H9 (cell line): Measurements from ENCODE around the gene DIMT1. TPM values are rescaled to one million over a fixed set of nuclear protein-coding genes. Genes with fewer than 3 reads are reported as not detected.

Experiments used
- DNase-seq: peaks from one replicate; pipeline ENCODE4 v3.0.0-alpha.2; 2017
- H2AFZ ChIP-seq: one replicate; pipeline ENCODE4 v1.6.1; 2013; ENCODE audit warnings: mild to moderate bottlenecking, low read length, control low read depth, moderate library complexity
- H2AK5ac ChIP-seq: 2 replicates; pipeline ENCODE4 v1.6.1; 2013; ENCODE audit warnings: low read length, control low read depth, mixed read lengths; ENCODE audit not compliant: insufficient read length
- H2BK120ac ChIP-seq: one replicate; pipeline ENCODE4 v1.6.1; 2013; ENCODE audit warnings: low read depth, mild to moderate bottlenecking, low read length, control low read depth, inconsistent platforms; ENCODE audit not compliant: poor library complexity, severe bottlenecking
- H2BK12ac ChIP-seq: 2 replicates; pipeline ENCODE4 v1.6.1; 2013; ENCODE audit warnings: low read length, control low read depth, mixed read lengths, low read depth; ENCODE audit not compliant: insufficient read length
- H2BK15ac ChIP-seq: 2 replicates; pipeline ENCODE4 v1.6.1; 2013; ENCODE audit warnings: low read depth, low read length, control low read depth
- H2BK20ac ChIP-seq: one replicate; pipeline ENCODE4 v1.6.1; 2013; ENCODE audit warnings: low read depth, mild to moderate bottlenecking, low read length, control low read depth, inconsistent platforms; ENCODE audit not compliant: poor library complexity, severe bottlenecking
- H2BK5ac ChIP-seq: 2 replicates; pipeline ENCODE4 v1.6.1; 2013; ENCODE audit warnings: low read length, control low read depth, mixed read lengths; ENCODE audit not compliant: insufficient read length
- H3K14ac ChIP-seq: 2 replicates; pipeline ENCODE4 v1.6.1; 2013; ENCODE audit warnings: low read length, control low read depth; ENCODE audit not compliant: insufficient read depth
- H3K18ac ChIP-seq: 2 replicates; pipeline ENCODE4 v1.6.1; 2013; ENCODE audit warnings: low read depth, mild to moderate bottlenecking, mixed read lengths, low read length, control low read depth; ENCODE audit not compliant: insufficient read length
- H3K23ac ChIP-seq: 2 replicates; pipeline ENCODE4 v1.6.1; 2013; ENCODE audit warnings: low read length, control low read depth, mixed read lengths, low read depth; ENCODE audit not compliant: insufficient read length
- H3K23me2 ChIP-seq: 2 replicates; pipeline ENCODE4 v1.6.1; 2013; ENCODE audit warnings: low read depth, mild to moderate bottlenecking, mixed read lengths, low read length, control low read depth; ENCODE audit not compliant: insufficient read length, poor library complexity, severe bottlenecking
- H3K27ac ChIP-seq: 2 replicates; pipeline ENCODE4 v1.5.1; 2013; ENCODE audit warnings: low read length, control low read depth, mixed read lengths, low read depth; ENCODE audit not compliant: insufficient read length
- H3K27me3 ChIP-seq: 2 replicates; pipeline ENCODE4 v1.6.1; 2013; ENCODE audit warnings: low read length, control low read depth, inconsistent platforms; ENCODE audit not compliant: insufficient read depth
- H3K4ac ChIP-seq: 2 replicates; pipeline ENCODE4 v1.6.1; 2013; ENCODE audit warnings: low read depth, mild to moderate bottlenecking, control low read depth, inconsistent platforms, low read length, moderate library complexity
- H3K4me1 ChIP-seq: 2 replicates; pipeline ENCODE4 v1.6.1; 2013; ENCODE audit warnings: low read length, control low read depth, inconsistent platforms; ENCODE audit not compliant: insufficient read depth
- H3K4me2 ChIP-seq: 2 replicates; pipeline ENCODE4 v1.6.1; 2013; ENCODE audit warnings: low read length, control low read depth, mixed read lengths; ENCODE audit not compliant: insufficient read length, insufficient read depth
- H3K56ac ChIP-seq: 2 replicates; pipeline ENCODE4 v1.6.1; 2013; ENCODE audit warnings: low read depth, mild to moderate bottlenecking, mixed read lengths, low read length, control low read depth; ENCODE audit not compliant: insufficient read length
- H3K79me1 ChIP-seq: 2 replicates; pipeline ENCODE4 v1.6.1; 2013; ENCODE audit warnings: low read depth, mild to moderate bottlenecking, moderate library complexity, low read length, control low read depth, inconsistent platforms; ENCODE audit not compliant: insufficient read depth, poor library complexity, severe bottlenecking
- H3K79me2 ChIP-seq: 2 replicates; pipeline ENCODE4 v1.6.1; 2013; ENCODE audit warnings: low read length, control low read depth, inconsistent platforms; ENCODE audit not compliant: insufficient read depth
- H3K9ac ChIP-seq: 2 replicates; pipeline ENCODE4 v1.6.1; 2013; ENCODE audit warnings: low read length, control low read depth, mixed read lengths; ENCODE audit not compliant: insufficient read length; ENCODE audit errors: extremely low read depth
- H3K9me3 ChIP-seq: one replicate; pipeline ENCODE4 v1.6.1; 2013; ENCODE audit warnings: low read depth, low read length, inconsistent platforms; ENCODE audit not compliant: control insufficient read depth
- H3T11ph ChIP-seq: one replicate; pipeline ENCODE4 v1.6.1; 2013; ENCODE audit warnings: mild to moderate bottlenecking, low read length, control low read depth, inconsistent platforms
- H4K20me1 ChIP-seq: one replicate; pipeline ENCODE4 v1.6.1; 2013; ENCODE audit not compliant: control insufficient read depth, insufficient read length, insufficient read depth
- H4K5ac ChIP-seq: 2 replicates; pipeline ENCODE4 v1.6.1; 2013; ENCODE audit warnings: low read depth, mild to moderate bottlenecking, mixed read lengths, low read length, control low read depth; ENCODE audit not compliant: insufficient read length
- H4K8ac ChIP-seq: replicated peaks from 2 replicates; pipeline ENCODE4 v1.6.1; 2013; ENCODE audit warnings: low read length, control low read depth, mixed read lengths, low read depth; ENCODE audit not compliant: insufficient read length
- H4K91ac ChIP-seq: 2 replicates; pipeline ENCODE4 v1.6.1; 2013; ENCODE audit warnings: low read depth, mild to moderate bottlenecking, moderate library complexity, mixed read lengths, low read length, control low read depth; ENCODE audit not compliant: insufficient read length
- H3K27ac Mint-ChIP-seq, 3 experiments: 2 replicates in 2 of 3; 3 replicates in 1 of 3; pipeline ENCODE4 v1.8.0; 2020 to 2021; ENCODE audit warnings: mixed read lengths in 3 of 3, mild to moderate bottlenecking in 1 of 3, moderate library complexity in 1 of 3
- H3K27me3 Mint-ChIP-seq: 2 replicates; pipeline ENCODE4 v1.8.0; 2021; ENCODE audit warnings: low read depth, mild to moderate bottlenecking, moderate library complexity, mixed read lengths
- H3K36me3 Mint-ChIP-seq, 3 experiments: 2 replicates in 2 of 3; 3 replicates in 1 of 3; pipeline ENCODE4 v1.8.0; 2020 to 2021; ENCODE audit warnings: low read depth in 3 of 3, mixed read lengths in 3 of 3; ENCODE audit not compliant: insufficient read depth in 1 of 3
- H3K4me1 Mint-ChIP-seq, 2 experiments: 2 replicates each; pipeline ENCODE4 v1.8.0; 2020; ENCODE audit warnings: mixed read lengths in 2 of 2
- H3K4me3 Mint-ChIP-seq, 2 experiments: 2 replicates in 1 of 2; 3 replicates in 1 of 2; pipeline ENCODE4 v1.8.0; 2020 to 2021; ENCODE audit warnings: mild to moderate bottlenecking in 2 of 2, mixed read lengths in 2 of 2, moderate library complexity in 1 of 2
- H3K9me3 Mint-ChIP-seq, 2 experiments: 2 replicates in 1 of 2; 3 replicates in 1 of 2; pipeline ENCODE4 v1.8.0; 2020; ENCODE audit warnings: mild to moderate bottlenecking in 2 of 2, mixed read lengths in 2 of 2, moderate library complexity in 1 of 2
- CTCF ChIP-seq: fragments of 200-600 bp; sonication (generic); conservative IDR thresholded peaks from 3 replicates; pipeline ENCODE4 v1.8.0; 2021; ENCODE audit warnings: antibody characterized with exemption, mild to moderate bottlenecking
- WGBS: extraction: QIAGEN DNeasy Blood & Tissue Kit; methylation state at CpG from one replicate; pipeline ENCODE4 v1.1.7; 2013; ENCODE audit warnings: missing lambda C conversion rate, low lambda C conversion rate, mixed read lengths; ENCODE audit not compliant: insufficient read length; ENCODE audit errors: extremely low coverage; 5-methylcytosine and 5-hydroxymethylcytosine counted together
- total RNA-seq: library from RNA; stranded (reverse); gene quantifications from 2 replicates; pipeline ENCODE4 v1.2.1, GENCODE V29; 2021

DIMT1 gene
- total RNA-seq, 1 experiment from 2014 or later: 36.0 TPM

GRCh38 chr5:62419609-62420008 lies 15.9 kb upstream of the DIMT1 start:
- Histone ChIP-seq H3K23me2 (no peaks in the 10 kb centered on the region), H3K4me2 (no peak overlapping the region), H4K8ac (no peak overlapping the region), H2AFZ (no peak overlapping the region), H2AK5ac (no peak overlapping the region), H2BK20ac (no peak overlapping the region), H2BK120ac (no peak overlapping the region), H3K23ac (no peak overlapping the region), H3K9me3 (no peaks in the 10 kb centered on the region), H3K4me1 (no peaks in the 10 kb centered on the region), H4K5ac (no peak overlapping the region), H4K20me1 (no peaks in the 10 kb centered on the region), H4K91ac (no peak overlapping the region), H2BK5ac (no peak overlapping the region), H3K79me1 (peaks cover 2% of the 10 kb centered on the region), H3K9ac (no peak overlapping the region), H3K27ac (no peak overlapping the region), H3K14ac (no peak overlapping the region), H3K27me3 (no peaks in the 10 kb centered on the region), H3K18ac (no peak overlapping the region), H3K79me2 (peaks cover 14% of the 10 kb centered on the region; the same call in 1 of the 2 replicates), H3K4ac (no peak overlapping the region), H3T11ph (no peak overlapping the region), H2BK15ac (no peak overlapping the region), H2BK12ac (no peak overlapping the region), H3K56ac (no peak overlapping the region)
- DNase-seq: no peak
- no peak overlapping the region for H3K27ac Mint-ChIP-seq
- peaks cover 7 to 10% (median 9%) of the 10 kb centered on the region in 3 experiments; a peak in 6 of 7 replicates for H3K36me3 Mint-ChIP-seq
- H3K4me3 Mint-ChIP-seq: no peak overlapping the region
- WGBS: no CpG with 5 or more reads among the region's 3 CpGs
- H3K4me1 Mint-ChIP-seq: no peaks in the 10 kb centered on the region
- no peak for TF ChIP-seq CTCF
- H3K27me3 Mint-ChIP-seq: no peaks in the 10 kb centered on the region
- H3K9me3 Mint-ChIP-seq: no peaks in the 10 kb centered on the region
